ENCODE results near the gene PDCD6IP.

Gene PDCD6IP

DNA sequence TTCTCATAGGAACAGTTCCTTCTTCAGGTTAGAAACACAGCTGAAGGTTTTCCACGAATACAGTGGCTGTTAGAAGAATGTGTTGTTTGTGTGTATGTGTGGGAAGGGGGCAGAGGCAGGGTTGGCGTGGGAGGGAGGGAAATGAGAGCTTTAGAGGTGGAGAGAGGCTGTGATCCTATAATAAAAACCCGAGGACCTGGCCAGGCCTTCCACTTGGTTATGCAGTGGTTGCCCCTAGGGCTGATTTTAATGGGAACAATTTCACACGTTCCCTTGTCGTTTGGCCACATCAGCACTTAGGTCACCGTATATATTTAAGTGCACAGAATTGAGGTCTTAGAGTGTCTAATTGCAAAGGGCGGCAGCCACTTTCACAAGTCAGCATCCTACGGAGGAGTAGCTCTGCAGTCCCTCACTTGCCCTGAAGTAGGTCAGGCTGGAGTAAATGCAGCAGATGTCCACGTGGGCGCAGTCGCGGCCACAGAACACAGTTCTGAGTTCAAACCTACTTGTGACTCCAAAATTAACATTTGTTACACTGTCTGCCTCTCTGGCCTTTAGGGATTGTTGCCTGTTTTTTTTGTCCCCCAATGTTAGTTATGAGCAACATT, 85.6 kb downstream of the PDCD6IP start:
- TF ChIP-seq, protein P1, sequence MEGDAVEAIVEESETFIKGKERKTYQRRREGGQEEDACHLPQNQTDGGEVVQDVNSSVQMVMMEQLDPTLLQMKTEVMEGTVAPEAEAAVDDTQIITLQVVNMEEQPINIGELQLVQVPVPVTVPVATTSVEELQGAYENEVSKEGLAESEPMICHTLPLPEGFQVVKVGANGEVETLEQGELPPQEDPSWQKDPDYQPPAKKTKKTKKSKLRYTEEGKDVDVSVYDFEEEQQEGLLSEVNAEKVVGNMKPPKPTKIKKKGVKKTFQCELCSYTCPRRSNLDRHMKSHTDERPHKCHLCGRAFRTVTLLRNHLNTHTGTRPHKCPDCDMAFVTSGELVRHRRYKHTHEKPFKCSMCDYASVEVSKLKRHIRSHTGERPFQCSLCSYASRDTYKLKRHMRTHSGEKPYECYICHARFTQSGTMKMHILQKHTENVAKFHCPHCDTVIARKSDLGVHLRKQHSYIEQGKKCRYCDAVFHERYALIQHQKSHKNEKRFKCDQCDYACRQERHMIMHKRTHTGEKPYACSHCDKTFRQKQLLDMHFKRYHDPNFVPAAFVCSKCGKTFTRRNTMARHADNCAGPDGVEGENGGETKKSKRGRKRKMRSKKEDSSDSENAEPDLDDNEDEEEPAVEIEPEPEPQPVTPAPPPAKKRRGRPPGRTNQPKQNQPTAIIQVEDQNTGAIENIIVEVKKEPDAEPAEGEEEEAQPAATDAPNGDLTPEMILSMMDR (IDR thresholded peaks at IDR 0.05; ENCODE audit: insufficient read depth, low read length, missing control alignments): peak; percentile 23
- no peak overlapping the region for H3K4me3 ChIP-seq (ENCODE audit: low read depth, low read length)
- ChIA-PET POLR2A (no interaction called here), CTCF (interaction anchor here (0.7 to 10.5 kb wide), 29 partner anchors 11 to 807 kb away, joined by 3 to 165 read pairs (median 4); no protein-coding TSS in a partner anchor)
- DNase-seq (ENCODE audit: low read depth, low spot score): no peak

DNA sequence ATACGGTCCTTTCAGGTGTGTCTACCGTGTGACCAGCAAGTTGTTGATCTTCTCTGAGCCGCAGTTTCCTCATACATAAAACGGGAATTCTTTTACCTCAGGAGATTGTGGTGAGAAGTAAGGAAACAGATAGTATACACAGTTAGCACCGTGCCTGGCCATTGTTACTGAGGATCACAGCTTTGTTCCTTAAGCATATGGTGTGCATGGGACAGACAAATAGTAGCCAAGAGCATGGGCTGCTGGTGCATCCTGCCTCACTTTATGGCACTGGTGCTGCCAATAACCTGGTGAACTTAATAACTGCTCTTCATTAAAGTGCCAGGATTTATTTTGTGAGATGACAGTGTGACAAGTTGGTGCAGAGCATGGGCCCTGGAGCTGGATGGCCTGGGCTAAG, 86.3 kb downstream of the PDCD6IP start:
- TF ChIP-seq, protein P1 (IDR thresholded peaks at IDR 0.05; ENCODE audit: insufficient read depth, low read length, missing control alignments): no peak
- ChIA-PET CTCF (interaction anchor here (1.2 to 10.5 kb wide), 7 partner anchors 11 to 799 kb away, joined by 3 to 165 read pairs (median 5); no protein-coding TSS in a partner anchor), POLR2A (no interaction called here)
- H3K4me3 ChIP-seq (ENCODE audit: low read depth, low read length): no peak overlapping the region
- no peak for DNase-seq (ENCODE audit: low read depth, low spot score)

DNA sequence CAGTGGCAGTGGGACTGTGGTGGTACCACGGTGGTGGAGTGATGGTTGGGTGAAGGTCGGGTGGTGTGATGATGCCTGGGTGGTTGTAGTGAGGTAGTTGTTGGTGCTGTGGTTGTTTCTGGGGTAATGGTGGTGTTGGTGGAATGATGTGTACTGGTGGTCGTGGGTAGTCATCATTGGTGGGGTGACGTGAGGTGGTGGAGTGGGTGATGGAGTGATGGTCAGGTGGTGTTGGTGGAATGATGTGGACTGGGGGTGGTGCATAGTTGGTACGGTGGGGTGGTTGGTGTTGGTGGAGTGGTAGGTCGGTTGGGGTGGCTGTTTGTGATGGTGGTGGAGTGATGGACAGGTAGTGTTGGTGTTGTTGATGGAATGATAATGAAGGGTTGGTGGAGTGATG, 87.1 kb downstream of the PDCD6IP start:
- ChIA-PET POLR2A (no interaction called here), CTCF (interaction anchor here (1.6 to 10.5 kb wide), 3 partner anchors 10 to 798 kb away, joined by 5 to 165 read pairs (median 21); no protein-coding TSS in a partner anchor)
- TF ChIP-seq, protein P1 (IDR thresholded peaks at IDR 0.05; ENCODE audit: insufficient read depth, low read length, missing control alignments): no peak
- no peak for DNase-seq (ENCODE audit: low read depth, low spot score)
- H3K4me3 ChIP-seq (ENCODE audit: low read depth, low read length): no peak overlapping the region

DNA sequence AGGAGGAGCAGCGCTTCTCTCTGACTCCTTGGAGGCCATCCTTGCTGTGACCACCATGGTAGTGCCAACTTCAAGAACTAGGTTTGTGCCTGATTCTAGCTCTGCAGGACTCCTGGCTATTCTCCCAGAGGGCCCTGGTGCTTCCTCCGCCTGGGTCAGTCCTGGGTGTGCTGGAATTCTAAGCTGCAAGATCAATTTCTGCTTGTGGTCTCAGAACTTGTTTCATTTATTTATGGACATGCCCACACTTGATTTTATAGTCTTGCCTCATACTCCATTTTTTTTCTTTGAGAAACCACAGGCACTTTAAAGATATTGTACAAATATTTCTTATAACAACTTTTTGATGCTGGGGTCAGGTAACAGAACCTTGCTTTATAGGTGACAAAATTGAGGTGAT, 87.6 kb downstream of the PDCD6IP start:
- TF ChIP-seq, protein P1 (IDR thresholded peaks at IDR 0.05; ENCODE audit: insufficient read depth, low read length, missing control alignments): no peak
- H3K4me3 ChIP-seq (ENCODE audit: low read depth, low read length): no peak overlapping the region
- CTCF ChIA-PET: interaction anchor here (1.0 to 10.5 kb wide), 3 partner anchors 11 to 803 kb away, joined by 3 to 165 read pairs (median 5); no protein-coding TSS in a partner anchor
- POLR2A ChIA-PET: no interaction called here
- no peak for DNase-seq (ENCODE audit: low read depth, low spot score)

DNA sequence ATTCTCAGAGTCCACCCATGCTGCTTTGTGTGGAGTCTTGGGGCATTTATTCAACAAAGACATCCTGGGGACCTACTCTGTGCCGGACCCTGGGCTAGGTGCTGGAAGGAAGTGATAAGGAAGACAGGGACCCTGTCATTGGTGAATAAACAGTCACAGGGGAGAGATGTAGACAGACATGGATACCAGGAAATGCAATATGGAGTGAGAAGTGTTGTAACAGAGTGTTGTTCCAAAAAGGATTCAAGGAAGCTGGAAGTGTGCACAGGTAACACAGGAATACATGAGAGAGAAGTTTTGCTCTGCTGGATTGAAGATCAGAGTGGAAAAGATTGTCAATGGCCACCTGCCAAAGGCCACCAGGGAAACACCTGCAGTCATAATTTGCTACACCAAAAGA, 89.0 kb downstream of the PDCD6IP start:
- TF ChIP-seq, protein P1 (IDR thresholded peaks at IDR 0.05; ENCODE audit: insufficient read depth, low read length, missing control alignments): no peak
- H3K4me3 ChIP-seq (ENCODE audit: low read depth, low read length): no peak overlapping the region
- CTCF ChIA-PET: interaction anchor here (10.5 kb wide), 1 partner anchor 796 kb away, joined by 165 read pairs; no protein-coding TSS in a partner anchor
- POLR2A ChIA-PET: no interaction called here
- DNase-seq (ENCODE audit: low read depth, low spot score): no peak

DNA sequence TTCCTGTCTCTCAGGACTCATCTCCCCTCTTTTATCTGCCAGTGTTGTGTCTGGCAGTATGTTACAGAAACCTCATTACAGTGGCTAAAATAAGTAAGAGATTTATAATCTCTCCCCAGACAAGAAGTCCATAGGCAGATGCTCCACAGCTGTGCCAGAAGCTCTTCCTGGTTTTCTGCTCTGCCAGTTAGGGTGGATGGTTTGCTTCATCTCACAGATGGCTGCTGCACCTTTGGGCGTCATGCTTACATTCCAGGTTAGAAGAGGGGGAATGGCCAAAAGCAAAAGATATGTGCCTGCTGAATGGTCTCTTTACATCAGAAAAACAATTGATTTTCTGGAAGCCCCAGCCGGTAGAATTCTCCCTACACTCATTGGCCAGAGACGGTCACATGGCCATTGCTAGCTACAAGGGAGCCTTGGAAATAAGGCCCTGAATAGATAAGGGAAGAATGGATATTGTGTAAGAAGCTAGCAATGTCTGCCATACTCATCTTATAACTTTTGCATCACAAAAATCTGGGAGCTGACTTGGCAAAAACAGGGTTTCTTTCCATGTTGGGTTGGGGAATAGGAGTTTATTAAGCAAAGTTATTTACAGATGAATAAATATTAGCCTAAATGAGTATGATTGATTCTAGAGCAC, 91.1 kb downstream of the PDCD6IP start:
- ChIA-PET CTCF (interaction anchor here (1.1 to 10.5 kb wide), 2 partner anchors 38 to 794 kb away, joined by 3 to 165 read pairs; no protein-coding TSS in a partner anchor), POLR2A (no interaction called here)
- DNase-seq (ENCODE audit: low read depth, low spot score): no peak
- H3K4me3 ChIP-seq (ENCODE audit: low read depth, low read length): no peak overlapping the region
- TF ChIP-seq, protein P1 (IDR thresholded peaks at IDR 0.05; ENCODE audit: insufficient read depth, low read length, missing control alignments): no peak

Measured in AG04449 (cell line).